A673 (cell line): ENCODE data around the gene PLA2G4C. TPM values are rescaled to one million over a fixed set of nuclear protein-coding genes. Genes with fewer than 3 reads are reported as not detected.
"Not testable (repeated sequence)": the region's sequence is repeated elsewhere in the genome, so short reads cannot be mapped to it uniquely, and the experiment has no call there.

Source experiments
- BruUV-seq: library from RNA; stranded (reverse); fragments of 400-500 nt; replicated peaks from 2 replicates; lab custom pipeline; 2021; lab: Mats Ljungman, UMichigan
- CTCF ChIA-PET: fragments of 300-600 bp; sonication (Branson Sonifier 250); formaldehyde crosslinking; loops from one replicate; lab custom pipeline; 2022; ENCODE audit warnings: antibody characterized with exemption; lab: Charles Lee
- POLR2A ChIA-PET: fragments of 300-600 bp; sonication (Branson Sonifier 250); formaldehyde crosslinking; loops from one replicate; lab custom pipeline; 2022; ENCODE audit warnings: antibody characterized with exemption; ENCODE audit not compliant: low non-redundant PET; lab: Charles Lee
- DNase-seq: peaks from one replicate; pipeline ENCODE4 v3.0.0-alpha.2; 2015; ENCODE audit warnings: low spot score
- H3K27ac ChIP-seq: fragments of 200-600 bp; sonication (generic); 2 replicates; pipeline ENCODE4 v1.5.1; 2016; ENCODE audit warnings: mixed run types, low read depth, mild to moderate bottlenecking, mixed read lengths, antibody characterized with exemption, low read length; ENCODE audit not compliant: poor library complexity, severe bottlenecking
- H3K27me3 ChIP-seq: fragments of 200-600 bp; sonication (generic); replicated peaks from 2 replicates; pipeline ENCODE4 v1.6.1; 2017; ENCODE audit warnings: mixed run types, low read depth, mild to moderate bottlenecking, mixed read lengths, antibody characterized with exemption, low read length; ENCODE audit not compliant: insufficient read depth, poor library complexity
- H3K36me3 ChIP-seq: fragments of 200-600 bp; sonication (generic); 2 replicates; pipeline ENCODE4 v1.6.1; 2016; ENCODE audit warnings: mixed run types, mild to moderate bottlenecking, mixed read lengths, antibody characterized with exemption, low read length; ENCODE audit not compliant: insufficient read depth, poor library complexity, severe bottlenecking
- H3K4me1 ChIP-seq: fragments of 200-600 bp; sonication (generic); 2 replicates; pipeline ENCODE4 v1.6.1; 2017; ENCODE audit warnings: mixed run types, mild to moderate bottlenecking, mixed read lengths, antibody characterized with exemption, low read length; ENCODE audit not compliant: insufficient read depth, poor library complexity, severe bottlenecking
- H3K4me3 ChIP-seq: fragments of 200-600 bp; sonication (generic); 2 replicates; pipeline ENCODE4 v1.5.1; 2016; ENCODE audit warnings: low read depth, mixed run types, mild to moderate bottlenecking, mixed read lengths, low read length; ENCODE audit not compliant: poor library complexity, severe bottlenecking
- H3K9me3 ChIP-seq: fragments of 200-600 bp; sonication (generic); 2 replicates; pipeline ENCODE4 v1.6.1; 2016; ENCODE audit warnings: mixed run types, low read depth, mild to moderate bottlenecking, mixed read lengths, antibody characterized with exemption, low read length; ENCODE audit not compliant: poor library complexity, severe bottlenecking
- CTCF ChIP-seq: fragments of 300-800, 200-600 bp; sonication (generic); conservative IDR thresholded peaks from 2 replicates; pipeline ENCODE4 v1.5.1; 2017; ENCODE audit warnings: low read depth, mild to moderate bottlenecking, antibody characterized with exemption, low read length, moderate library complexity, mixed read lengths
- EZH2 ChIP-seq: fragments of 200-600 bp; sonication (generic); IDR thresholded peaks from 2 replicates; pipeline ENCODE4 v1.6.1; 2017; ENCODE audit warnings: borderline replicate concordance, low read depth, mild to moderate bottlenecking, mixed read lengths, antibody characterized with exemption, low read length; ENCODE audit not compliant: poor library complexity, severe bottlenecking
- intact Hi-C: fragments of 100-400 bp; cut with micrococcal nuclease; formaldehyde crosslinking; loops from one replicate; pipeline ENCODE4 v1.10.0; 2022; ENCODE audit not compliant: unreplicated experiment
- total RNA-seq: library from RNA; stranded (reverse); gene quantifications from 2 replicates; pipeline ENCODE4 v1.2.3, GENCODE V29; 2021

PLA2G4C gene
- total RNA-seq, 1 experiment from 2014 or later: 8.2 TPM

GRCh38 chr19:48094129-48094854, 16.3 kb downstream of the PLA2G4C start:
- TF ChIP-seq EZH2: no peak
- TF ChIP-seq CTCF: no peak
- H3K9me3 ChIP-seq: peaks cover 5% of the 10 kb centered on the region
- ChIA-PET POLR2A (no interaction called here), CTCF (no interaction called here)
- H3K27ac ChIP-seq: no peak overlapping the region
- H3K4me3 ChIP-seq: no peak overlapping the region
- no peak for DNase-seq
- H3K36me3 ChIP-seq: no peaks in the 10 kb centered on the region
- H3K27me3 ChIP-seq: no peaks in the 10 kb centered on the region
- no TSS peak for BruUV-seq
- intact Hi-C loops: no loop called here
- peaks cover 16% of the 10 kb centered on the region for H3K4me1 ChIP-seq

GRCh38 chr19:48091111-48091718, 19.4 kb downstream of the PLA2G4C start:
- POLR2A ChIA-PET, intact Hi-C loops, H3K27ac ChIP-seq, H3K36me3 ChIP-seq, BruUV-seq, H3K27me3 ChIP-seq, H3K4me3 ChIP-seq, H3K9me3 ChIP-seq: not testable (repeated sequence)
- CTCF ChIA-PET: interaction anchor here (0.6 kb wide), 1 partner anchor 43 kb away, joined by 3 read pairs; no protein-coding TSS in a partner anchor
- H3K4me1 ChIP-seq: peaks cover 18% of the 10 kb centered on the region
- peak; percentile 65 for DNase-seq

- POLR2A ChIA-PET: no interaction called here
- intact Hi-C loops: no loop called here
- peak; percentile 85 for DNase-seq
- Histone ChIP-seq H3K27ac (no peak overlapping the region), H3K4me3 (no peak overlapping the region), H3K9me3 (peaks cover 5% of the 10 kb centered on the region), H3K27me3 (no peaks in the 10 kb centered on the region), H3K4me1 (peaks cover 27% of the 10 kb centered on the region), H3K36me3 (no peaks in the 10 kb centered on the region)
- no TSS peak for BruUV-seq
- no peak for TF ChIP-seq CTCF
- TF ChIP-seq EZH2: no peak
- CTCF ChIA-PET: no interaction called here
Measured at GRCh38 chr19:48090281-48090802, 20.3 kb downstream of the PLA2G4C start.

GRCh38 chr19:48088991-48089390, 21.6 kb downstream of the PLA2G4C start:
- H3K36me3 ChIP-seq, H3K9me3 ChIP-seq, H3K4me3 ChIP-seq, CTCF ChIA-PET, DNase-seq, POLR2A ChIA-PET, H3K27ac ChIP-seq, H3K27me3 ChIP-seq, intact Hi-C loops, BruUV-seq: not testable (repeated sequence)
- peaks cover 37% of the 10 kb centered on the region for H3K4me1 ChIP-seq
